GM19328 (cell line): Measurements from ENCODE around the gene CRIP2.

Source experiments
- ATAC-seq: cut with Tn5 transposase; IDR thresholded peaks from one replicate; pipeline ENCODE4 v1.9.1; 2021; ENCODE audit warnings: mild to moderate bottlenecking, moderate library complexity; ENCODE audit not compliant: unreplicated experiment

The CRIP2 gene

DNA sequence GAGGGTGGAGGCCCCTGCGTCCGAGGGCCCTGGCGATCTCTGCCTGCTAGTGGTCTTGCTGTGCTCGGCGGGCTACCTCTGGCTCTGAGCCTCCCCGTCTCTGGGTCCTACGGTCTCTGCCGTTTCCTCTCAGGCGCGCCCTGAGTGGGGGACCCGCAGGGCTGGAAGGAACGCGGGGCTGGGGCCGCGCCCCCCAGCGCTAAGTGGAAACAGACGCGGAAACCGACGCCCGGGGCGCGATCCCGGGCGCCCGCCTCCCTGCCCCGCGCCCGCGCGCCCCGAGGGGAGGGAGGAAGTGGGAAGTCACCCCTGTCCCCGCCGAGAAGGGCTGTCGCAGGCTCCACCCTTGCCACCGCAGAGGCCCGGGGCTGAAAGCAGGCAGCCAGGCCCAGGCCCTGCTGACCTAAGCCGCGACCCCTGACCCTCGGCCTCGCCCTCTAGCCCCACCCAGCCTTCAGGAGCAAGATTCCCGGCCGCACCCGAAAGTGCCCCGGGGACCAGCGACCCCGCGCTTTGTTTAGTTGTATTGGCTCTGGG, 12.9 kb downstream of the CRIP2 start:
- no peak for ATAC-seq

DNA sequence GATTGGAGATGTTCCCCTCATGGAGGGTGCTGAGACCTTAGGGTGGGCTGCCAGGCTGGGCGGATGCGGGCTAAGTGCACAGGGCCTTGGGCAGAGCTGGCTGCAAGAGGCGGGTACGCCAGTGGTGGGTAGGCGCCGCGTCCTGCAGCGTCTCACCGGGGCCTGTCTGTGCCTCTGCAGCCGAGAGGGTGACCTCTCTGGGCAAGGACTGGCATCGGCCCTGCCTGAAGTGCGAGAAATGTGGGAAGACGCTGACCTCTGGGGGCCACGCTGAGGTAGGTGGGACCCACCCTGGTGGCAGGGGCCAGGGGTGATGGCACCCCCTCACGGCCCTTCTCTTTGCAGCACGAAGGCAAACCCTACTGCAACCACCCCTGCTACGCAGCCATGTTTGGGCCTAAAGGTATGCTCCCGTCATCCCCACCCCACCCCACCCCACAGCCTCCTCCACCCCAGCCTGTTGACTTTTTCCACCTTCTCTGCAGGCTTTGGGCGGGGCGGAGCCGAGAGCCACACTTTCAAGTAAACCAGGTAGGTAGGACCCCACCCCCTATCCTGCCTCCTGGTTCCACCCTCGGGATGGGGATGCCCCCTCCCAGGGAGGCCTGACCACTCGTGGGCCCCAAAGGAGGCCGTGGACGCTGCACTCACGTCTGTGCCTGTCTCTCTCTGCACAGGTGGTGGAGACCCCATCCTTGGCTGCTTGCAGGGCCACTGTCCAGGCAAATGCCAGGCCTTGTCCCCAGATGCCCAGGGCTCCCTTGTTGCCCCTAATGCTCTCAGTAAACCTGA, 13.6 kb downstream of the CRIP2 start:
- no peak for ATAC-seq

DNA sequence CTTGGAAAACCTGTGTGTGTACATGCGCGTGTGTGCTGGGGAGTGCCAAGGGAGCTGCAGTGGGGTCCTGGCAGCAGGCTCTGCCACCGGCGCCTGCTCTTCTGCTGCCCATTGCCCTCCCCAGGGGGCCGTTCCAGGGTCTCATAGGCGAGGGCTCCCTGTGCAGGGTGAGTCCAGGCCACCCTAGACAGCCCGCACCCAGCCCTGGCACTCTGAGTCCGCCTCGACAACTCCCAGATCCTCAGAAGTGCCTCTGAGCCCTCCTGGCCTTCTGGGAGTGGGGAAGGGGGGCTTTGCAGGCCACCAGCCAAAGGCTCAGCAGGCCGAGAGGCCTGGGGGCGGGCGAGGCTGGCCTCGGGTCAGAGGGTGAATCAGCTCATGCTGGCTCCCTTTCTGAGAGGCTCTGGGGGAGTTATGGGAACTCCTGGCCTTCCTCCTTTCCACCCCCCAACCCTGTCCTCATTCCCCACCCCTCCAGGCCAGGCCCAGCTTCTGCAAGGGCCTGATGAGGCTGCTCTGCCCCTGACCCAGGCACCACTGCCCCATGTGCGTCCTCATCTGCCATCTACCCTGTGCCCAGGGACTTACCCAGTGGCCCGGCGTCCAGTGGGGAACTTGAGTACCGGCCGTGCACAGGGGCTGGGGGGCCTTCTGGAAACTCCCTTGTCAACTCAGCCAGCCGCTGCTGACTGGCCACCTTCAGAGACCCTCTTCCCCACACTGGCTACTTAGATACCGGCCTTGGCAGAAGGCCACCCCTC, 14.3 kb downstream of the CRIP2 start:
- no peak for ATAC-seq

DNA sequence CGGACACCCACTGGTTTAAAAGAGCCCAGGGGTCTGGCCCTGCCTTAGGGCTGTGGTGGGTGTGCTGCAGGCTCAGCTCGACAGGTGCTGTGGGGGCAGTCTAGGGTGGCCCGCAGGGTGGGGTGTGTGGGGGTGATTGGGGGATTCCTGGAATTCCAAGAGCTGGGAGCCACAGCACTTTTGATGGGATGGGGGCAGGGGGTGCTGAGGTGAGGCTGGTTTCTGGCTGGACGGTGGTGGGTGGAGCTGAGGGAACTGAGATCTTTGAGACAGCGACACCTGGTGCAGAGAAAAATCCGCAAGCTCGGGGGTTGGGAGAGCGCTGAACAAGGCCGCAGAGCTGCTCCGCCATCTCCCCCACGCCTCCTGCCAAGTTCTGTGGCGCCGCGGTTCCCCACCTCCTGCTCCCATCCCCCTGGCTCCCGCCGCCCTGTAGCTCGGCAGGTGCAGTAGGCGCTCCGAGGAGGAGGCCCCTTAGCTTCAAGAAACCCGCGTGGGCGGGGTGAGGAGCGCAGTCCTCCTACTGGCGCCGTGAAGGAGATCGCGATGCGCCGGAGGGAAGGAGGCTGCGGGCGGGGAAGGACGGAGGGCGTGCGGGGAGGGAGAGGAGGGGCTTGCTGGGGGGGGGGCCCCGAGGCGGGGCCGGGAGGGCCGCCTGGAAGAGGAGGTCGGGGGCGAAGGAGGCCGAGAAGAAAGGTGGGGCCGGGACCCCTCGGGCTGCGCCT, 15.1 kb downstream of the CRIP2 start:
- ATAC-seq: no peak

DNA sequence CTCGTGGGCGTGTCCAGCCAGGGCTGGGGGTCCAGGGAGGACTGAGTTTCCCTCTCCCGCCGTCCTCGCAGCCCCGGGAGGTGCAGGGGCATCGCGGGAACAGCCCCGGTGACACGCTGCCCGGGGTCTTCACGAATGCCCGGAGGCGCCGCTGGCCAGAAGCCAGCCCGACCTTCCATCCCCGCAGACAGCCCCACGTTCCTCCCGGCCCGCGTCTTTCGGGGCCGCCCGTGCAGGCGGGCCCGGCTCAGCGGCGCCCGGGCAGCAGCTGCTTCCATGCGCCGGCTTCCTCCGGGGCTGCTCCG, 15.6 kb downstream of the CRIP2 start:
- no peak for ATAC-seq

DNA sequence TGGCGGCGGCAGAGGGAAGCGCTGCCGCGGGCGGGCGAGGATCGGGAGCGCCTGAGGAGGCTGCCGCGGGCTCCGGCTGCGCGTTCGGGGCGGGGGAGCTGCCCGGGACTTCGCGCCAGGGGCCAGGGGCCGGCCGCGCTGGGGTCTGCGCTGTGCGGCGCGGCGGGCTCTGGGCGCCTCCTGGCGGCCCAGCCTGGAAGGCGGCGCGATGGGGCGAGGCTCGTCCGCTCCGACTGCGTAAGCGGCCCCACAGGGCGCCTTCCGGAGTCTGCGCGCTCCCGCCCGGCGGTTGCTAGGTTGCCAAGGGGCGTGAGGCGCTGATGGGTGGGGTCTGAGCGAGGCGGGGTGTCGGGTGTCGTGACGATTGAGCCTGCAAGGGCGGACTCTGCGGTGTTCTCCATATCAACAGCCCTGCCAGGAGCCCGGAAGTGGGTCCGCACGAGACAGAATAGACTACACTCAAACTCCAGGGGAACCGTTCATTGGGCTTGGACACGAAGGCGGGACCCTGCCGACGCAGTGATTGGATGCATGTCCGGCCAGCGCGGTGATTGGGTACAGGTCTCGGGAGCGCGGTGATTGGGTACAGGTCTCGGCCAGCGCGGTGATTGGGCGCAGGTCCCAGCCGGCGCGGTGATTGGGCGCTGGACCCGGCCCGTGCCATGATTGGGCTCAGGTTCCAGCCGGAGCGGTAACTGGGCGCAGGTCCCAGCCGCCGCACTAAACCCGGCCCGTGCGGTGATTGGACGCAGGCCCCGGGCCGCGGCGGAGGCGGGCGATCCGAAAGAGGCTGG, 16.1 kb downstream of the CRIP2 start, which contains the start of gene TEDC1:
TSS of gene TEDC1 (plus strand) at position 675 of the 794 bp plus-strand sequence. CDS start 130 bp downstream, outside the sequence.
- ATAC-seq: peak; percentile 66

DNA sequence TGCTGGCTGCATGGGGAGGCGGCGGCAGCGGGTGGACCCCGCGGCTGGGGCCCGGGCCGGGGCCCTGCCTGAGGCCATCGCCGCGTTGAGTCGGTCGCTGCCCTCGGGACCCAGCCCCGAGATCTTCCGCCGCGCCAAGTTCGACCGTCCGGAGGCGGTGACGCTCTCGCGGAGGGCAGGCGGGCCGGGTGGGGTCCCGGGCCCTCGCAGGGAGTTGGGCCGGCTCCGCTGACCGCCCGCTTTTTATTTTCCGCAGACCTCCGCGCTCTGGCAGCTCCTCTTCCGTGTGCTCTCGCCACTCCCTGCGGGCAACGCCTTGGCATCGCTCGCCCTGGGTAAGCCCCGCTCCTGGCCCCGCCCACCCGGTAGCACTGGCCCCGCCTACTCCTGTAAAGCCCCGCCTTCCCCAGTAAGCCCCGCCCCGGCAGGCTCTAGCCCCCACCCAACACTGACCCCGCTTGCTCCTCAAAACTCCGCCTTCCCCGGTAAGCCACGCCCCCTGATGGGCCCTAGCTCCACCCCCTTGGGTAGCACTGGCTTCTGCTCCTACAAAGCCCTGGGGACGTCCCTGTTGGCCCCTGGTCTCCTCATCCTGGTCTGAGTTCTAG, 16.8 kb downstream of the CRIP2 start:
- ATAC-seq: no peak

DNA sequence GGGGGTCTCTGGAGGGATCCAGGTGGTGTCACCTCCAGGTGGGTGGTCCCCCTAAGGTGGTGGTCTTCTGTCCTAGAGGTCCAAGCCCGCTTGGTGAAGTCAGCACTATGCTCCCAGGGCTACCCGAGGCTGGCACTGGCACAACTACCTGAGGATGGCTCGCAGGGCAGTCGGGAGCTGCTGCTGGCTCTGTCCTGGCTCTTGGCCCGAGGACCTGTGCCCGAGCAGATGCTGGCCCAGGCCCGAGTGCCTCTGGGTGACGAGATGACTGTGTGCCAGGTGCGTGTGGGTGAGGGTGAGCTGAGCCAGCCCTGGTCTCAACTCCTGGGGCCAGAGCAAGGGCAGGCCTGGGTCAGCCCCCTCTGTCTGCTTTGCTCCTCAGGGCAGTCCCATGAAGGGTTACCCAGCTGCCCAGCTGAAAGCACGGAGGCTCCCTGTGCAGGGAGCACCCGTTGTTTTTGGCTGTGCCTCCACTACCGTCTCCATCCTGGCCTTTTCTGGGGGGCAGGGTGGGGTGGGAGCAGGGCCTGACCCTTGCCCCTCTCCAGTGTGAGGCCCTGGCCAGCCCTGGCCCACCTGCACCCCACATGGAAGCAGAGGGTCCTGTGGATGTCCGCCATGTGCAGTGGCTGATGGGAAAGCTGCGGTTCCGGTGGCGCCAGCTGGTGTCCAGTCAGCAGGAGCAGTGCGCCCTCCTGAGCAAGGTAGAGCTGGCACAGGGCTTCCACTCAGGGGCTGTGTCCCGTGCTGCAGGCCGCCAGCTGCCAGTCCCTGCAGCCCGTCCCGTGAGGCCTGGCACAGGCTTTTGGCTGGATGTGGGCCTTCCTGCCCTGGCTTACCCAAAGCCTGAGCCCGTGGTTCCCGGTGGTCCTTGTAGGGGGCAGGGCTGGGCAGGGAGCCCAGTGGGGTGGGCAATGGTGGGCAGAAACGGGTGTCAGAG, 17.7 kb downstream of the CRIP2 start:
- no peak for ATAC-seq

DNA sequence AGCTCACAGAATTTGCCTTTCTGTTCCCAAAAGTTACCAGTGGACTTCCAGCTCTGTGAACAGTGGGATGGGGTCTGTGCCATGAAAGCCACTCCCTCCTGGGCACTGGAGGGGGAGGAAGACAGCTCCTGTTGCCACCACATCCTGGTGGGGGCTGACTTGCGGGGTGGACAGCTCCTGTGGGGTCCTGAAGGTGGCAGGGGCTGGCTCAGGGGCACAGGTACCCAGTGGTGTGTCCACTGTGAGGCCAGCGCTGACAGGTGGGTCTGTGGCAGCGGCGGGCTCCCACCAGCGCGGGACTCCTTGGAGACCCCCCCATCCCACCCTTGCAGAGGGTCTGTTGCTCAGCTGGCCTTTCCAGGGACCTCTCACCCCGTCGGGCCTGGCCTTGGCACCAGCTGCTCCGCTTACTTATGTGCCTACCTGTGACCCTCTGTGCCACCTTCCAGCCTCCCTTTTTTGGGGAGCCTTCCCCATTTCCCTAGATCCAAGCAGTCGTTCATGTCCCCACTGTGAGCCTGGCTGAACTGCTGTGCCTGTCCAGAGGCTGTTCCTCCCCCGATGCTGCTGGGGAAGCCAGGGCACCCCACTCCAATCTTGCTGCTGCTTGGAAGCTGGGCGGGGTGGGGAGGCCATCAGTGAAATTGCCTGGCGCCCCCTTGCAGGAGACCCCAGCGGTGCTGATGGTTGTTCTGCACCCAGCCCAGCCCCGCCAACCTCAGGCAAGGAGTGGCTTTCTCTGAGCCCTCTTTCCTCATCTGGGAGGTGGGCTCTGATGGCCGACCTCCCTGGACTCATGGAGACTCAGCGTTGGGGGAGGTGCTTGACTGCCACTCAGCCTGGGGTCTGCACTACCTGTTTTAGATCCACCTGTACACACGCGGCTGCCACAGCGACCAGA, 18.6 kb downstream of the CRIP2 start:
- no peak for ATAC-seq

DNA sequence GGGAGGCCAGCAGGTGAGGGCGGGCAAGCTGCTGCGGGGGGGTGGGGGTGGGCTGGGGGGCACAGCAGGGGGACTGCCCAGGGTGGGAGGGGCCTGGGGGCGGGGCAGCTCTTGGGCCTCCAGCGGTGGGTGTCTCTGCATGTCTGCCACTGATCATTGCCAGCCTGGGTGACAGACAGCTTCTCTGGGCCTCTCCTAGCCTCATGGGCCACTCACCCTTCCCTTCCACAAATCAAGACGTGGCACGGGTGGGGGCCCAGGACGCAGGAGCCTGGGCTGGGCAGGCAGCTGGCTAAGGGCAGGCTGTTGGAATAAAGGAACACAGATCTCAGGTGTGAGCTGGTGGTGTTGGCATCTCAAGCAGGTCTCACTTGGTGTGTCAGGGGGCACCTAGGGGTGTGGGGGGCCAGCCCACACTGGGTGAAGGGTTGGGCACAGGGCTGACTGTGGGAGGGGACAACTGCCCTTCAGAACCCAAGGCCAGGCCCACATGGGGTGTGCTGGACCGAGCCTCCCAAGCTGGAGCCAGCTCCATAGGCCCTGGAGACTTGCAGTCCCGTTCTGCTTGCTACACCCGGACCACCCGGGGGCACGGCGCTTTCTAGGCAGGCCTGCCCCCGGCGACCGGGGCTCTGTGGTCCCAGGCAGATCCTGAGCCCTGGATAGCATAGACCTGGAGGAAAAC, 19.4 kb downstream of the CRIP2 start:
- no peak for ATAC-seq

DNA sequence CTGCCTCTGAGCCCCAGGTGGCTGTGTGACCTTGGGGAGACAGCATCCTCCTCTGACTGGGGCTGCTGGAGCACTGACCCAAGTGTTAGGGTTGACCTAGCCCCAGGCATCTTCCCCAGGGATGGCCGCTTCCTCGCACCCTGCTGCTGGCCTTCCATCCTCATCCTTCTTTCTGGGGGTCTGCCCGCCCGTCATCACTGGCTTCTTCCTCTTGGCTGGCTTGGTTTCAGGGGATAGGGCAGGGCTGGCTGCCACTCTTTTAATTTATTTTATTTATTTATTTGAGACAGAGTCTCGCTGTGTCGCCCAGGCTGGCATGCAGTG, 19.9 kb downstream of the CRIP2 start:
- no peak for ATAC-seq

DNA sequence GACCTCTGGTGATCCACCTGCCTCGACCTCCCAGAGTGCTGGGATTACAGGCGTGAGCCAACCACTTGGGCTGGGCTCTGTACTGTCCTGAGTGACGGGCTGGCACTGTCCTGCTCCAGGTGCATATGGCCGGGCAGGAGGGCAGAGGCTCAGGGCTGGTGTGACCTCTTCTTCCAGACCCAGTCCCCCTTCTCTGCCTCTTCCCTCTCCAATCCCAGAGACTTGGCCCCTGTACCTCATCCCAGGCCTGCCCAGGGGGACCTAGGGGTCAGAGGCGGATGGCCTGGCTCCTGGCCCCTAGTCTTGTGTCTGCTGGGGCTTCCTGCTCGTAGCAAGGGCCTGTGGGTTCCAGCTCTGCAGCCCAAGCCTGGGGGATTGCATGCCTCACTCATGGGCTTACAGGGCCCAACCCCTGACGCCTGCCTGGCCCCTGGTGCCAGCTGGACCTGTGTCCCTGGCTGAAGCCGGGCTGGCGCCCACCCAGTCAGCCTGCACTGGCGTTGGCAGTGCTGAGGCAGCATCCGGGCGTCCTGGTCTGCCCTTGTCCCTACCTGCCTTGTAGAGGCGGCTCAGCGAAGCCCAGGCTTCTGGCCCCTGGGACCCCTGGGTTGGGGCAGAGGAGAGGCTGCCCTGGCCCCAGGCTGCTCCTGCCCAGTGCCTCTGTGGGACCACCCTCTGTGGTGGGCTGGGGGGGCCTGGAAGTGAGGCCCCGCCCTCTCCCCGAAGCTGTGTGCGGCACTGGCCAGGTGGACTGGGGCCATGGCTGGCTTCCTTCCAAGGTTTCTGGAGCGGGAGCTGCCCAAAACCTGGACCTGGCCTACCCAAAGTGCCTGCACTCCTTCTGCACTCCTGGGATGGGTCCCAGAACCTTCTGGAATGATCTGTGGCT, 20.7 kb downstream of the CRIP2 start:
- no peak for ATAC-seq

DNA sequence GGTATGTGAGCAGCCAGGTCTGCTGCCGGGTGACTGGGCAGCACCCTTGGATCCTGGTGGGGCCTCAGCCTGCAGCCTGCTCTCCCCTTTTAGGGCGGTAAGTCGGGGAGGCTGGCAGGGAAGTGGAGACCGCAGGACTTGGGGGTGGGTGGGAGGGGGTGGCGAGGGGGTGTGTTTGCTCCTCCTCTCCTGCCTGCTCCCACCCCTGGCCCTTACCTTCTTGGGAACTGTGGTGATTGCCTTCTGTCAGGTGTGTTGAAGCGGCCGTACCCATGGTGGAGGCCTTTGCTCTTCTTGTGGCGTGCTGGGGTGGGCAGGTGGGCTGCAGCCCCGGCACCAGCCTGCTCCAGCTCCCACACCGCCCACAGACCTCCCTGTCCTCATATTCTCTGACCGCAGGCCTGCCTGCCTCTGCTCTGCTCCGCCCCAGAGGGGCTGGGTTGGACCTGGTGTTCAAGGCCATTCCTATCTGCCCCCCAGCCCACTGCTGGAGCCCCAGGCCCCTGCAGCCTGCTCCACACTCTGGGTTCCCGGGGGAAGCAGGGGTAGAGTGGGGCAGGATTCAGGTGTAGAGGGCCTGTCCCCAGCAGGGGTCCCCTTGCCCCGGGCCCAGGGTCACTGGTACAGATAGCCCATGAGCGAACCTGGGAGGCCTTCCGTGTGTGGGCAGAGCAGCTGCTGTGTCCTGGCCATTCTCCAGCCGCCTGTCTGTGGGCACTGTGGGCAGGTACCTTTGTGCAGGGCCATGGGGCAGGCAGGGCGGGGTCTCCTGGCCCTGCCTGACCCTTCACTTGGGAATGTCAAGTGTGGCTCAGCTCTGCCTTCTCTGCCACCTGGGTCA, 21.6 kb downstream of the CRIP2 start:
- no peak for ATAC-seq

DNA sequence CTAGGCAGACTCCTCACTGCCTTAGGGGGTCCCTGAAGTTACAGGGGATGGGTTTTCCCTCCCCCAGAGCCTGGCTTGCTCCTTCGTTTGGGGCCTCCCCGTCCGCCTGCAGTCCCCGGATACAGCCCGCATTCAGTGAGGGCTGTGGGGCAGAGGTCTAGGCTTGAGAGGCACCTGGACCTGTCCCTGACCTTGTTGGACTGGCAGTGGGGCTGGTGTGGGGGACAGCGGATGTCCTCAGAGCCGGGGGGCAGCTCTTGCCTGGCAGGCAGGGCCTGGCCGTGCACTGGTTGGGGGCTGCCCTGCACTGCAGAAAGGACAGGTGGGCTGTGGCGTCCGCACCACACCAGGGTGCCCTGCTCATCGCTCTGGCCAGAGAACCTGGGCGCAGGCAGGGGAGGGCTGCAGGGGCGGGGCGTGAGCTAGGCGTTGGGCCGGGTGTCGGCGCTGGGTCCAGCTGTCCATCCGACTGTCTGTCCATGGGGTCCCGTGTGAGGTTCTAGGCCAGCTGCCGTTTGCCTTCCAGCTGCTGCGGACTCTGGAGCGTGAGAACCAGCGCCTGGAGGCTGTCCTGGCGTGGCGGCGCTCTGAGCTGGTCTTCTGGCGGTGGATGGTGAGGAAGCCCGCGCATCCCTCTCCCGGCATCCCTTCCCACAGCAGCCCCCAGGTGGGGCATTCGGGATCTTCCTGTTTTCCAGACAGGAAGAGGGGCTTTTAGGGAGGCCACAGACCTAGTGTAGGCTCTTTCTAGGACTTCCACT, 22.4 kb downstream of the CRIP2 start:
- no peak for ATAC-seq
